Left forelimb (tissue), 1 donor: ENCODE measurements around the gene CMIP.
"Not testable (repeated sequence)": the region's sequence is repeated elsewhere in the genome, so short reads cannot be mapped to it uniquely, and the experiment has no call there.

ENCODE experiments used
- DNase-seq: peaks from one replicate; pipeline ENCODE4 v3.0.0-alpha.2; 2018; ENCODE audit warnings: low spot score

The CMIP gene

DNA sequence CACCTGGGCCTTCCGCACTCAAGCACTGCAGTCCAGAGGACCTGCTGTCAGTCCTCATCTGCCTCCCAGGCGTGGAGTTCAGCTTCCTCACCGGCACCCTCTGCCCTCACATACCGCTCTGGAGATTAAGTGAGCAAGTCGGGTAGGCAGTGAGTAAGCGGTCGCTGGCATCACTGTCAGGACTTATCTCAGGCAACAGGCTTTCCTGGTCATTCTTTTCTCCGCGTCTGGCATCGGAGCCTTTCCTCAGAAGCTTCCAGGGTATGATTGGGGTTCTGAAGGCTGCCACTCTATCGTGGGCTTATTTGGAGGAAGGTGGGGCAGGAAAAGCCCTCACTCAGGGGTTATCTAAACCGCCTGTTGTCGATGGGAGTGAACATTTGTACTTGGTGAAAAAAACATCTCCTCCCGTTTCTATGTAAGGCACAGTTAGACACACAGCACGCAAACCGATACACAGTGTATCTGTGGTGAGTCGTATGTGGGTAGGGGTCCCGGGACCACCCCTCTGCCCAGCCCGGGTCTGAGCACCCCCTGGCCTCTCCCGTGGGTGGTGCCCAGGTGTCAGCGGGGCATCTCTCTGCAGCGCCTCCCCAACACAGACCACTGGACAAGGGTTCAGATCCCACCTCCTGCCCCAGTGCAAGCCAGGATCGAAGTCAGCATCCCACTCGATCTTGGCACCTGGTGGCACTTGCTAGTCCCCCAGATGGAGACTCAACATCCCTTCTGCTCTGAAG lies 242.0 kb downstream of the CMIP start:
- no peak for DNase-seq

DNA sequence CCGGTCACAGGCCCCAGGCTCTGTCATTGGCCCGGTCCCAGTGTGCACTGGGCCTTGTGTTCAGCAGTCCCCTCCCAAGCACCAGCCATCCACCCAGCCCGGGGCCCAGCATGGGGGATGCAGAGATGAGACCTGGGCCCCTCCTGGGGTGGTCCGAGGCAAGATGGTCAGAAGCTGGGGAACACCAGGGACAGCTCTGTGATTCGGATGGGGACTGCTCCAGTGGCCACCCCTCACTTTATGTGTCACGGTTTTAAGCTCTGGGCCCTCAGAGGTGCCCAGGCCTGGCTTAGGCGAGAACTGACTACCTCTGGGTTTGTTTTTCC lies 242.5 kb downstream of the CMIP start:
- DNase-seq: no peak

DNA sequence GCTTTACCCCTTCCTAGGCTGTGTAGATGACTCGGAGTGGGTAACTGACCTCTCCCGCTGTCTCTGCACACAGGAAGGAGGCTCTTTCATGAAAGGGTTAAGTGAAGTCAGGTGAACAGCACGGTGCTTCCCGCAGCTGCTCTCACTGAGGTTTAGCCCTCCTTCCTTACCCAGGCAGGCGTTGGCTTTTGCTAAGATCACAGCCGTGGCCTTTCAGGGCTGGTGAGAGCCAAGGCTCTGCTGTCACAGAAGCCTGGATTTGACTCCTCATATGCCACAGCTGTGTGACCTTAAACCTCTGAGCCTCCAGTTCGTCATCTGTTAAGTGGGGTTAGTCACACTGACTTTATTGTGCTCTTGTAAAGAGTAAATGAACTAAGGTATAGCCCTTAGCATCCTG lies 243.6 kb downstream of the CMIP start:
- DNase-seq: no peak

DNA sequence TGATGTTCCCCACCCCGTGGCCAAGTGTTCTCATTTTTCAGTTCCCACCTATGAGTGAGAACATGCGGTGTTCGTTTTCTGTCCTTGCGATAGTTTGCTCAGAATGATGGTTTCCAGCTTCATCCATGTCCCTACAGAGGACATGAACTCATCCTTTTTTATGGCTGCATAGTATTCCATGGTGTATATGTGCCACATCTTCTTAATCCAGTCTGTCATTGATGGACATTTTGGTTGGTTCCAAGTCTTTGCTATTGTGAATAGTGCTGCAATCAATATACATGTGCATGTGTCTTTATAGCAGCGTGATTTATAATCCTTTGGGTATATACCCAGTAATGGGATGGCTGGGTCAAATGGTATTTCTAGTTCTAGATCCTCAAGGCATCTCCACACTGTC lies 244.2 kb downstream of the CMIP start:
- not testable (repeated sequence) for DNase-seq

DNA sequence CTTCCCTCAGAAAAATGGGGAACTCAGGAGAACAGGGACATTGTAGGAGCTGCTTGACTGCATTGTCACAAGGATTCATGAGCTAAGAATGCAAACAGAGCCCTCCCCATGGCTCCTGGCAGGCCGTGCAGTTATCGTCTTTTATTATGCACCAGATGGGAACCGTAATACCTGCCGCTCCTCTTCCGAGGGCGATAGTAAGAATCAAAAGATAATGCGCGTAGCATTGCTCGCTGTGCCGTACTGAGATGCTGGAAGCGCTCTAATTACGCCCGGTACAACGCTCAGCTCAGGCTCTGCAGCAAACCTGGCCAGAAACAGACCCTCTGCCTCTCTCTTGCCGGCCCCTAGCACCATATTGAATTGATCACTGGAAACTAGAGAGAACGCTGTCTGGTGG lies 247.4 kb downstream of the CMIP start:
- DNase-seq: no peak

DNA sequence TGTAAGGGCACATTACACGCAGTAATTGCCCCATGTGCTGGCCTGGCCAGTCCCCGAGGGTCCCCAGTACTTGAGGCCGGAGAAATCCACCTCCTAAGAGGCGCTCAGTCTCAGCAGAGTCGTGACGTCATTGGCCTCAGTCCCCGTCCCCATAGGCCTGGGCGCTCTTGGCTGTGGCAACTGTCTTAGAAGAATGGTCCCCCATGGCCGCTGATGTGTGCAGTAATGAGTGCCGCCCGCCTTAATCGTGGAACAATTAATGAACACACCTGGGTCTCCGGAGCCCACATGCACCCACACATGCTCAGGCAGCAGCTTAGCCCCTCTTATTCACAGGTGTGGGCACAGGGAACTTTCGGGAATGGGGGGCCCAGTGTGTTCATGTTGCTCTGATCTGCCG lies 248.0 kb downstream of the CMIP start:
- DNase-seq: no peak

DNA sequence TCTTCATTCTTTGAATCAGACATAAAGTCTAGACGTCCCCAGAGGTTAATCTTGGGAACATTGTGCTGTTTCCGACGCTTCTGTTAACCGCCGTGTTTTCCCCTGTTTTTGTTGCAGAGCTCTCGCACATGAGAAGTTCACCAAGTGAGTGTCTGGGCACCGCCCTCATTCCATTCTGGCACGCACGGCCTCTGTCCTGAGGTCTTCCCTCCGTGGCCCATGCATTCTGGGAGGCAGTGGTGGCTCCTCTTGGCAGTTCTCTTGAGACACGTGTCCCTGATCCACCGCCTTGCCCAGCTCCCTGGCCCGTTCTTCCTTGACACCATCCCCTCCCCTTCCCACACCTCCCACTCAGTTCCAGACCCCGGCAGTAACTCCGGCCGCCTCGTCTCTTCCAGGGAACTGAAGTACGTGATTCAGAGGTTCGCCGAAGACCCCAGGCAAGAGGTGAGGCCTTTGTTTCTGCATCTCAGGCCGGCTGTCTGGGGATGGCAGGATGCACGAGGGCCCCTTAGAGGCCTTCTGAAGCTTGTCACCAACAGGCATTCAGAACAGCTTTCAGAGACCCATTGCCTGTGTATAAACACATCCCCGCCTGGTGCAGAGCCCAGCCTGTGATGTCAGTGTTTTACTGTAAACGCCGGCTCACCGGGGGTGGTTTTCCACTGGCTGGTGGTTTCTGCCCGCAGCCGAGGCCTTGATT lies 248.6 kb downstream of the CMIP start:
- no peak for DNase-seq

DNA sequence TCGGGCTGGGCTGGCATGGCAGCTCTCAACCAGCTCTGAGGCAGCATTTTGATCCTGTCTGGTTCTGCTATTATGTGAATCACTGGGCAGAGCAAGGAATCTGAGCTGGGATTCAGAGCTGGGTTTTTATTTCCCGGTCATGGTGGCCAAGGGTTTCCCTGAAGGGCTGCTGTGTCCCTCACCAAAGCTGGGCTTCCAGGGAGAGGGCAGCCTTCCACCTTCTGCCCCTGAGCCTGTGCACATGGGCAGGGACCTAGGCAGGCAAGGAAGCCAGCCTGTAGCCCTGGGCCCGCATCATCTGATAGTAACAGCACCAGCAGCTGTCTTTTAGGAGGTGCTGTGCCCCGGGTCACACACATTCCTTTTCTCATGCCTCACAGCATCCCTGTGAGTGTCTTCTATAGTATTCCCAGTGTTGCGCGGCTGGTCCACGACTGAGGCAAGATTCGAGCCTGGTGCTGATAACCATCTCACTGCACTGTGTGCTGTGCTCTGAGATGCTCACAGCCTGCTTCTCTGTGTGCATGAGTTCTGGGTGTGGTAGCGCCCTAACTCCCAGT lies 249.2 kb downstream of the CMIP start:
- no peak for DNase-seq

DNA sequence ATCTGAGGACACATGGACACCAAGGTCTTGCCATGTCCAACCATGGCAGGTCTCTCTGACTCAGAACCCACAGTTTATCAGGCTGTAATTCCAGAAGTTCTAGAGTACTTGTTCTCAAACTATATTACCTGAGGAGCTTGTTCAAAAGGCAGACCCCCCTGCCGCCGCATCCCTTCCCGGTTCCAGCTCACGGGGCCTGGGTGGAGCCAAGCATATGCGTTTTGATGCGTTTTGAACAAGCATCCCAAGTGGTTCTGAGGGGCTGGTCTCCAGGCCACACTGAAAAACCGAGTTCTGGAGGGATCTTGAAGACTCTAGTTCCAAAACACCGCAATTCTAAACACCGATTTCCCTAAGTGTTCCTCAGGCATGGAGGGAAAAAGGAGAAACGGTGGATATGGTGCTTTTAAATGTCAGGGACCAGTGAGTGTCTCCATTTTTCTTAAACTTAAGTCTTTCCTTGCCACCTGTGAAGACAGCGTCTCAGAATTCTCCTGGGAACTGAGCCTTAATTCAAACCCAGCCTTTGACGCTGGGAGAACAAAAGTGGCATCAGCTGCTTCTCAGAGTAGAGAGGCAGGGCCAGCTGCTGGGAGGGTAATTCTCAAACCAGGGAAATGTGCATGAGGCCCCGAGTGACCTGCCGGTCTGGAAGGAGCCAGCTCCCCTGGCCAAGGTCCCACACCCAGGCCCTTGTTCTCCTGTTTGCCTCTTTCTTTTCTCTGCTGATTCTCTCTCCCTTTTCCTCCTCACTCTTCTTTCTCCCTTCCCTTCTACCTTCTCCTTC lies 250.1 kb downstream of the CMIP start:
- DNase-seq: no peak

DNA sequence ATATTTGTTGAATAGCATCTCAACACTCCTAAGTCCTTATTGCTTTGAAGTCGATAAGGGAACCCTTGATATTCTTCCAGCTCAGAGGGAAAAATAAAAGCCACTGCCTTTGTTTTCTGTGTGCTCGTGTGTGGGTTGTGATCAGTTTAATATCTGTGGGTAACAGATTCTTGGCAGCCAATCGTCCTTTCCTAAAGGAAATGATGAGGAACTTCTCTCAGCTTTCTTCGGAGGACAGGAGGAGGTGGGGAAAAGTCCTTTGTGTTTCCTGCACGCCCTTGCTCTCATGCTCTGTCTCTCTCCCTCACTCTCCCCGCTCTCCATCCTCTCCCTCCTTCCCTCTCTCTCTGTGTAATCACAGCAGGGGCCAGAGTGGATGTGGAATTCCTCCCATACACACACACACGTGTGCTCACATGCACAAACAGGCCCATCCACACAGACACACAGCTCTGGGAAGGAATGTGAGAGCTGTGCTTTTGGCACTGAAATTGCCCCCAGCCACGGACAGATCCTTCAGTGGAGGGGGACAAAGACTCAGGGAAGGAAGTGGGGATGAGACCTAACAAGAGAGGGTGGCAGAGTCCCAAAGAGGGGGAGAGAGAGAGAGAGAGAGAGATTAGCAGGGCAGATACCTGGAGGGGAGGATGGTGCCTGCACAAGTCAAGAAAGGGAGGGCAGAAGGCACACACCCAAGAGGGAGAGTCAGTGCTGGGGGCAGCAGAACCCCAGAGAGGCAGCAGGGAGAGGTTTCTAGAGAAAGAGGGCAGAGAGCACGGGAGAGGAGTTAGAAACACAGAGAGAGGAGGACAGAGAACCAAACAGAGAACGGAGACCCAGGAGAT lies 250.9 kb downstream of the CMIP start:
- no peak for DNase-seq

DNA sequence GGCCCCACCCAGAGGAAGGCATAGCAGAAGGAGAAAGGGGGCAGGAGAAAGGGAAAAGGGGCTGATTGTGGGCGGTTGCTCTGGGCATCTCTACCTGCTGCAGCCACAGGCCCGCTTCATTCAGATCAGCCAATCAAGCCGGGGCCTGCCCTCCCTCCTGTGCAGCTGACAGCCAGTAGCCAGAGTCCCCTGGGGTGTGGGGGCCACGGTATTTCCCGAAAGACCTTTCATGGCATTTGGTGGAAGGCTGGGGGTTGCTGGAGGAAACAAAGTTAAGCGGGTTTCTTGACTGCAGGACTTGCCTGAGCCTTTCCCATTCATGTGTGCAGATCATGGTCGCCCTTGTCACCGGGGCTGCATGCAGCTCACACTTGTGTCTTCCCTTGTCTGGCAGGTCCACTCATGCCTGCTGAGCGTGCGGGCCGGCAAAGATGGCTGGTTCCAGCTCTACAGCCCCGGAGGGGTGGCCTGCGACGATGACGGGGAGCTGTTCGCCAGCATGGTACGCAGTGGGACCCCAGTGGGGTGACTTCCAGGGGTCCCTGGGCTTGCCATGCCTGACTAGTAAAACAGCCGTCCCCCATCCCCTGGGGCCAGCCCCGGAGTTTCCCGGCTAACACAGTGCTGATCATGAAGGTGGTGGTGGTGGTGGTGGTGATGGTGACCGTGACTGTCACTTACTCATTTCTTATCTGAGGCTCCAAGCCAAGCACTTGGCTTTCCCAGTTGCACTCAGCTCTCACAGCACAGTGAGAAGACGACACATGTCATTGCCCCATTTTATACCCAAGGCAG lies 251.8 kb downstream of the CMIP start:
- no peak for DNase-seq

DNA sequence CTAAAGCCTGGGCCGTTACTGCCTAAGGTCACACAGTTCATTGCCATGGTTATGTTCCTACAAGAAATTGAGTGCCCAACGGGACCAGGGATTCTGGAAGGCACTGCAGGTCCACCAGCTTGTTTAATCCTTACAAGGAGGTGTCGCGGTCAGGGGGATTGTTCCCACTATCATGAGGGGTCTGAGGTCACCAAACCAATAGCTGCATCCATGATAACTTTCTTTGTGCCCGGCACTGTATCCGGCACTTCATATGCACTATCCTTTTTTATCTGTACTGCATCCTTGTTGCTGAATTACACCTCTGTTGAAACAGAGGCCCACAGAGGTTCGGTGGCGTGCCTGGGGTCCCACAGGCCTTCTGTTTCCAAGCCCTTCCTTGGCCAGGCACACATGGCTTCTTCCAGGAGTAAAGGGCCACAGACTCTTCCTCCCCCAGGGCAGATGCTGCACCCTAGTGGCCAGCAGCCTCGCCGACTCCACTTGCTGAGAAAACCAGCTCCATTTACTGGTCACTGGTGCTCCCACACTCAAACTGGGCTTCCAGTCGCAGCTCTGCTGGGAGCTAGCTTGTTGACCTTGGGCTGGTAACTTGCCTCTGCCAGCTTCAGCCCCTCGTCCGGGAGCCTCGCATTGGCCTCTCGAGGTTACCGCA lies 252.5 kb downstream of the CMIP start:
- DNase-seq: no peak

DNA sequence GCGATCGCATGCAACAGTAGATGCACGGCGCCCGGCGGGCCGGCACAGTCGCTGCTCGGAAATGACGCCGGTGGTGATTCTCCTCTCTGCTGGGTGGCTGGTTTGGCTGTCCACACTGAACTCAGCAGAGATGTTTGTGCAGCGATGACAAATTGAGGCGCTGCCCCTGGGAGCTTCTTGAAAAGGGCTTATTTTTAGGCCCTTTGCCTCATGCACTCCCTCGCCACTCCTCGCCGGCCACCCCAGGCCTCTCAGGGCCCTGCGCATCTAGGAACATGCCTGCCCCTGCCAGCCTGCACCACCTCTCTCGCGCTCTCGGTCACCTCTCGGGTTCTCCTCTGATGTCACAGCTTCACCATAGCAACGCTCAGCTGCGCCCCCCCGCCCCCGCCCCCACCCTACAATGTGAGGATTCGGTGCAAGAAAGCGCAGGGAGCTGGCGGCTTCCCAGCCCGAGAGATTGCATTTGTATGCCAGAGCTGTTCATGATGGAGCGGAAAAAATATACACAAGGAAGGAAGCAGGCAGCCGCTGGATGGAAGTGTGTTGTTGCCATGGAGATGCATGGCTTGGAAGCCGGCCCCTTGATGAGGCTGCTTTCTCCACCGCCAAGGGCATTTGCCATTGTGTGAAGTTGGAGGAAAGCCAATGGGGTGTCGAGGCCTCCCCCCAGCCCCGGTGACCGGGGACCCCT lies 253.2 kb downstream of the CMIP start:
- DNase-seq: no peak

DNA sequence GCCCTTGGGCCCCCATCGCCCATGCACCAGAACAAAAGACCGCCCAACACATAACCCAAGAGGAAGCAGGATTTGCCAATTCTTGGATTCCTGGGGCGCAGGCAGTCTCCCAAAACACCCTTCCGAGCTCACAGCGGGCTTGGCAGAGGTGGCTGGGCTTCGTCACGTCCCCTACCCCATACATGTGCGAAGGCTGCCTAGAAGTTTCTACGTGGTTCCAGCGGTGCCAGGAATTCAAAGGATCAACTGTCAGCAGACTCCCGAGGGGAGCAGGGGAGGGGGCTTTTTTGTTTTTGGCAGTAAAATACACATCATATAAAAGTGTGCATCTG lies 253.7 kb downstream of the CMIP start:
- DNase-seq: no peak

DNA sequence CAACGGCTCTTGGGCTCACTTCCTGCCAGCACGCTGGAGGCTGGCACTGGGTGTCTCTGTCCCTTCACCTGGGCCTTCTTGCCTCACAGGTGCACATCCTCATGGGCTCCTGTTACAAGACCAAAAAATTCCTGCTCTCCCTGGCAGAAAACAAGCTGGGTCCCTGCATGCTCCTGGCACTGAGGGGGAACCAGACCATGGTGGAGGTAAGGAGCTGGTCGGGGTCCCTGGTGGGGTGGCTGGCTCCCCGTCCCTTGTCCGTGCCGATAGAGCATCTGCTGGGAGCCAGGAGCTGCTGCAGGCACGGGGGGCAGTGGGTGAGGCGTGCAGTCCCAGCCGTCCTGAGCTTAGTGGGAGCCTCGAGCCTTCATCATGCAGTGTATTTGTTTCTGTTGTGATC lies 255.0 kb downstream of the CMIP start:
- DNase-seq: no peak

DNA sequence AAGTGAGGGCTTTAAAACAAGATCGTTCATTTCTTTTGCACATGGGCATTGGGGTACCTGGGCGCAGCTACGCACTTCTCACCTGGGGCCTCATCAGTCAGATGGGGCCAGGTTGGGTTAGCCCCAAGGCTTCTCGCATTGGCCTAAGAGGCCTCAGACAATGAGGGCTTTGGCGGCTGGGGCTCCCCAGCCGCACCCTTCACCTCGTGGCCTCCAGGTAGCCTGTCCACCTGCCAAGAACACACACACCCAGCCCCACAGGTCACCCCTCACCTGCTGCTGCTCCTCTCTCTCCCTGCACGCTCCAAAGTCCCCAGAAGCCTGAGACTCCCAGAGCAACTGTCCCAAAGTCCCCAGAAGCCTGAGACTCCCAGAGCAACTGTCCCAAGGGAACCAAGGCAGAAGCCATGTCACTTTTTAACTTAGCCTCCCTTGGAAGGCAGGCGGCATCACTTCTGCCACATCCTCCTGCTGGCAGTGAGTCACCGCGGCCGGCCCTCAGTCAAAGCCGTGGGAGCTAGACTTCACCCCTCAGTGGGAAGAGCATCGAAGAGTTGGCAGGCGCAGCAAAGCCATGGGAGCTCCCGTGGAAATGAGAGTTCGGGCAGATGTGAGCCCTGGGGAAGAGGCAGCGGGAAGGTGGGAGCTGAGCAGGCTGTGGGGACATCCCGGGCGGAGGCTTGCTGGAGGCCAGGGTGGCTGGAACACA lies 255.6 kb downstream of the CMIP start:
- DNase-seq: no peak

DNA sequence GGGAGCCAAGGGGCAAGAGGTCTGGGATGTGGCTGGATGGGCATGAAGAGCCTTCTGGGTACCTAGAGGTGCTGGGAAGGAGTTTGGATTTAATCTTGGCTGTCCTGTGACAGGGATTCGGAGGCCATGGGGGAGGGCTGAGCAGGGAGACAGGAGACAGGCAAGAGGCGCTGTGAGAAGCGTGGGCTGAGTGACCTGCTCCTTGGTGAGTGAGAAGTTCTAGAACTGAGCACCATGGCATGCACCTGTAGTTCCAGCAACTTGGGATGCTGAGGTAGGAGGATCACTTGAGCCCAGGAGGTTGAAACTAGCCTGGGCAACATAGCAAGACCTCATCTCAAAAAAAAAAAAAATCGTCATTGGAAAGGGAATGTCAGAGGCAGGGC lies 256.2 kb downstream of the CMIP start:
- DNase-seq: no peak

DNA sequence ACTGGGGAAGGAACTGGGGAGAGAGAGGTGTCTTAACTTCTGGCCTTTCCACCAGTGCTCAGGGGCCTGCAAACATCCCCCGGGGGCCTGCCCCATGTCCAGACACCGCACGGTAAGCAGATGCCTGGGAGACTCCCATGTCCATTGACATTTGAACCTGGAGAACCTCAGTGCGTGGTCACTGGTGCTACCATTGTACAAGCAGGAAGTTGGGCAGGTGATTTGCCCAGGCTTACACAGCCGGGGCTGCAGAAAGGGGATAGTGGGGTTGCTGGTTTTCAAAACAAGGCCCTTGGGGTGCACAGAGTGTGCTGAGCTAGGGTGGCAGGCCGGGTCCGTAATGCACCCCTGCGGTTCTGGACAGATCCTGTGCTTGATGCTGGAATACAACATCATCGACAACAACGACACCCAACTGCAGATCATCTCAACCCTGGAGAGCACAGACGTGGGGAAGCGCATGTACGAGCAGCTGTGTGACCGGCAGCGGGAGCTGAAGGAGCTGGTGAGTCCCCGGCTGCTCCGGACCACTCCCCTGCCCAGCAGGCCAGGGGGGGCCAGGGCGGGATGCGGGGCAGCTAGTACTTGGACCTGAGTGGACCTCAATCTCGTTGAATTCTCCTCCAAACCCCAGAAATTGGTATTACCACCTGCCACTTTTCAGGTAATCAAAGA lies 256.8 kb downstream of the CMIP start:
- DNase-seq: no peak

DNA sequence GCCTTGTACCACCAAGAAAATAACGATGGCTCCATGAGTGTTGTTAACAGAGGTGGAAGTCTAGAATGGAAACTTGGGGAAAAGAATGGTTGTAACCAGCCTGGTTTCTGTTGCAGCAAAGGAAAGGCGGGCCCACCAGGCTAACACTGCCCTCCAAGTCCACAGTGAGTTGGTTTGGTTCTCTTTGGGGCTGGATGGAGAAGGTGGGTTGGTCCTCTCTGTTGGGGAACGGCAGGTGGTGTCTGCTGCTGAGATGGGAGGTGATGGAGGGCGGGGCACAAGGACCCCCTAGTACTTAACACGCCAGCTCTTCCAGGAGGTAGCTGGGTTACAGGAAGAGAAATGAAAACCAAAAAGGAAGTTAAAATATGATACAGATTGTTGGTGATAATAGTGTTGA lies 257.9 kb downstream of the CMIP start:
- DNase-seq: no peak
